K562 treated with DMSO at 1 percent for 4 hours (cell line): ENCODE data around the gene PPME1. TPM values are rescaled to one million over a fixed set of nuclear protein-coding genes. Genes with fewer than 3 reads are reported as not detected.

Source experiments
- total RNA-seq: library from RNA; unstranded; fragments of 300-600 nt; gene quantifications from 2 replicates; pipeline ENCODE4 v1.2.3, GENCODE V29; 2022; ENCODE audit not compliant: insufficient read depth

Gene PPME1
- total RNA-seq: 47.7 and 61.7 TPM in 2 replicates

GRCh38 chr11:74170694-74171629, at the start of gene PPME1, which contains the start of gene C2CD3:
Gene PPME1 (plus strand): TSS chr11:74171289. CDS start chr11:74171422, 133 bp downstream.
Gene C2CD3 (minus strand): TSS chr11:74171002. CDS start chr11:74170792, 210 bp downstream.

Other genes with a start within 250 kb of the PPME1 start
- gene DNAJB13, start 220.3 kb upstream of the PPME1 start, total RNA-seq: not detected in 2 replicates
- gene UCP2, start 188.4 kb upstream of the PPME1 start, total RNA-seq: 67.6 and 95.4 TPM in 2 replicates
- 4.9 TPM in 1 of 2 replicates, not detected in the other for gene UCP3, start 162.2 kb upstream of the PPME1 start, total RNA-seq
- 10.8 and 12.0 TPM in 2 replicates for gene C2CD3, start 287 bp upstream of the PPME1 start, total RNA-seq
- not detected in 2 replicates for gene P4HA3, start 140.4 kb downstream of the PPME1 start, total RNA-seq
- 0.95 and 1.6 TPM in 2 replicates for gene PGM2L1, start 227.1 kb downstream of the PPME1 start, total RNA-seq